Endothelial cell of umbilical vein (primary cell): ENCODE results near the gene PLG. TPM values are rescaled to one million over a fixed set of nuclear protein-coding genes. Genes with fewer than 3 reads are reported as not detected.

ENCODE experiments used
- BruUV-seq: library from RNA; stranded (reverse); fragments of 400-500 nt; replicated peaks from 2 replicates; lab custom pipeline; 2021; lab: Mats Ljungman, UMichigan
- CTCF ChIA-PET: fragments of 300-600, 350-600 bp; sonication (Branson Sonifier 250); formaldehyde crosslinking; loops from one replicate; lab custom pipeline; 2021; ENCODE audit warnings: antibody characterized with exemption, inconsistent platforms; lab: Charles Lee
- POLR2A ChIA-PET: fragments of 300-600, 350-600 bp; sonication (Branson Sonifier 250); formaldehyde crosslinking; loops from one replicate; lab custom pipeline; 2021; ENCODE audit warnings: antibody characterized with exemption, inconsistent platforms; lab: Charles Lee
- DNase-seq: peaks from one replicate; pipeline ENCODE4 v3.0.0-alpha.2; 2011; ENCODE audit warnings: low read depth, low spot score
- FAIRE-seq: peaks from 2 replicates; lab custom pipeline; 2011; peaks lifted over from hg19 to GRCh38; lab: Jason Lieb, UNC
- H2AFZ ChIP-seq: 2 replicates; pipeline ENCODE4 v1.6.0; 2012; ENCODE audit warnings: low read depth, low read length, control low read depth, inconsistent platforms
- H3K27ac ChIP-seq: 2 replicates; pipeline ENCODE4 v1.5.1; 2011; ENCODE audit warnings: low read depth, mild to moderate bottlenecking, control low read depth, low read length, moderate library complexity; ENCODE audit not compliant: insufficient read depth
- H3K27me3 ChIP-seq, 2 experiments: 2 replicates each; pipeline versions ENCODE4 v1.6.0 to v1.6.1; 2011; ENCODE audit warnings: low read length in 2 of 2, mixed read lengths in 1 of 2; ENCODE audit not compliant: control insufficient read depth in 2 of 2, insufficient read depth in 2 of 2
- H3K36me3 ChIP-seq, 2 experiments: 2 replicates in 1 of 2; 3 replicates in 1 of 2; pipeline ENCODE4 v1.5.1; 2011; ENCODE audit warnings: low read length in 2 of 2, mild to moderate bottlenecking in 1 of 2, moderate library complexity in 1 of 2; ENCODE audit not compliant: control insufficient read depth in 2 of 2, insufficient read depth in 2 of 2; ENCODE audit errors: extremely low read depth in 1 of 2
- H3K4me1 ChIP-seq: 3 replicates; pipeline ENCODE4 v1.5.1; 2011; ENCODE audit warnings: mild to moderate bottlenecking, low read length; ENCODE audit not compliant: control insufficient read depth, insufficient read depth; ENCODE audit errors: extremely low read depth
- H3K4me2 ChIP-seq: 2 replicates; pipeline ENCODE4 v1.6.1; 2011; ENCODE audit warnings: low read length, control low read depth, mixed read lengths; ENCODE audit not compliant: insufficient read depth
- H3K4me3 ChIP-seq, 3 experiments: fragments of 200-600 bp in 1 of 3; sonication (generic), shearing (Covaris generic) in 1 of 3; replicated peaks in 1 of 3; 2 replicates each; pipeline ENCODE4 v1.5.1; 2011 to 2016; ENCODE audit warnings: control low read depth in 3 of 3, low read length in 3 of 3, mild to moderate bottlenecking in 2 of 3, inconsistent platforms in 1 of 3, low read depth in 1 of 3, moderate library complexity in 1 of 3; ENCODE audit not compliant: insufficient read depth in 1 of 3
- H3K79me2 ChIP-seq: 2 replicates; pipeline ENCODE4 v1.6.0; 2012; ENCODE audit warnings: low read length, inconsistent platforms; ENCODE audit not compliant: control insufficient read depth, insufficient read depth
- H3K9ac ChIP-seq: replicated peaks from 2 replicates; pipeline ENCODE3; 2011; ENCODE audit warnings: low read length, control low read depth; ENCODE audit not compliant: insufficient read depth; ENCODE audit errors: extremely low read depth
- H3K9me1 ChIP-seq: replicated peaks from 3 replicates; pipeline ENCODE4 v1.6.0; 2011; ENCODE audit warnings: mild to moderate bottlenecking, low read length; ENCODE audit not compliant: control insufficient read depth, insufficient read depth; ENCODE audit errors: extremely low read depth
- H3K9me3 ChIP-seq: replicated peaks from 2 replicates; pipeline ENCODE4 v1.5.1; 2012; ENCODE audit warnings: low read length, inconsistent platforms; ENCODE audit not compliant: control insufficient read depth, insufficient read depth
- H4K20me1 ChIP-seq: replicated peaks from 2 replicates; pipeline ENCODE3; 2011; ENCODE audit warnings: mild to moderate bottlenecking, low read length; ENCODE audit not compliant: control insufficient read depth, insufficient read depth; ENCODE audit errors: extremely low read depth
- EZH2 ChIP-seq: IDR thresholded peaks from 2 replicates; pipeline ENCODE4 v1.6.1; 2012; ENCODE audit warnings: borderline replicate concordance, low read depth, mild to moderate bottlenecking, moderate library complexity, low read length, inconsistent platforms; ENCODE audit not compliant: severe bottlenecking
- FOS ChIP-seq: IDR thresholded peaks from 2 replicates; pipeline ENCODE4 v1.6.1; 2011; ENCODE audit warnings: mild to moderate bottlenecking, low read length, moderate library complexity, borderline replicate concordance; ENCODE audit not compliant: insufficient read depth
- GATA2 ChIP-seq: IDR thresholded peaks from 2 replicates; pipeline ENCODE4 v1.7.0; 2011; ENCODE audit warnings: low read depth, mild to moderate bottlenecking, moderate library complexity, mixed read lengths, low read length; ENCODE audit not compliant: insufficient read length, insufficient read depth
- JUN ChIP-seq: IDR thresholded peaks from 2 replicates; pipeline ENCODE4 v1.6.1; 2011; ENCODE audit warnings: borderline replicate concordance, low read depth; ENCODE audit not compliant: insufficient read length, insufficient read depth
- MYC ChIP-seq: IDR thresholded peaks from one replicate; pipeline ENCODE4 v1.6.1; 2011; ENCODE audit warnings: mild to moderate bottlenecking, low read depth, low read length
- POLR2A ChIP-seq: IDR thresholded peaks from 2 replicates; pipeline ENCODE4 v1.6.1; 2012; ENCODE audit warnings: low read depth, mild to moderate bottlenecking, control low read depth, low read length
- POLR2AphosphoS5 ChIP-seq: IDR thresholded peaks from 2 replicates; pipeline ENCODE4 v1.6.1; 2012; ENCODE audit warnings: low read depth, mild to moderate bottlenecking, control low read depth, low read length, moderate library complexity; ENCODE audit not compliant: insufficient read depth
- dilution Hi-C: fragments of 300-500 bp; cut with MboI; formaldehyde crosslinking; loops from one replicate; pipeline ENCODE4 v1.15.0; 2019; ENCODE audit warnings: low sequenced_read_pairs; ENCODE audit not compliant: extremely low pct_ligation_motif_present
- intact Hi-C: fragments of 100-400 bp; cut with micrococcal nuclease; formaldehyde crosslinking; loops from one replicate; pipeline ENCODE4 v1.10.0; 2022
- polyA plus RNA-seq, 4 experiments: library from polyadenylated mRNA; depleted of rRNA in 3 of 4; stranded (reverse) in 3 of 4; unstranded in 1 of 4; fragments of >200 nt; gene quantifications; 2 replicates each; pipeline versions ENCODE4 v1.2.1 to v1.2.3, GENCODE V29; 2011 to 2012; ENCODE audit warnings: missing spikeins in 1 of 4
- total RNA-seq: library from RNA; stranded (reverse); gene quantifications from 2 replicates; pipeline ENCODE4 v1.2.3, GENCODE V29; 2021
- TF ChIP-seq, protein P1 (sequence below), 2 donors: IDR thresholded peaks; 1 replicate in 1 of 2; 2 replicates in 1 of 2; pipeline ENCODE4 v1.5.1; 2011; ENCODE audit warnings: low read length in 2 of 2, mild to moderate bottlenecking in 2 of 2, moderate library complexity in 2 of 2, control low read depth in 1 of 2, inconsistent platforms in 1 of 2, low read depth in 1 of 2; ENCODE audit not compliant: insufficient read depth in 1 of 2; ENCODE audit errors: extremely low read depth in 1 of 2
- TF ChIP-seq, protein P2 (sequence below): IDR thresholded peaks from 2 replicates; pipeline ENCODE4 v1.6.1; 2011; ENCODE audit not compliant: insufficient read depth, insufficient read length

The PLG gene
- total and polyA plus RNA-seq, 2 donors (not counting 3 experiments of a cell fraction or from before 2014, with no cell fraction given), result not detected

- TF ChIP-seq POLR2A (no peak), POLR2AphosphoS5 (no peak), MYC (no peak), EZH2 (no peak), GATA2 (no peak), FOS (no peak), JUN (no peak)
- TF ChIP-seq, protein P1, sequence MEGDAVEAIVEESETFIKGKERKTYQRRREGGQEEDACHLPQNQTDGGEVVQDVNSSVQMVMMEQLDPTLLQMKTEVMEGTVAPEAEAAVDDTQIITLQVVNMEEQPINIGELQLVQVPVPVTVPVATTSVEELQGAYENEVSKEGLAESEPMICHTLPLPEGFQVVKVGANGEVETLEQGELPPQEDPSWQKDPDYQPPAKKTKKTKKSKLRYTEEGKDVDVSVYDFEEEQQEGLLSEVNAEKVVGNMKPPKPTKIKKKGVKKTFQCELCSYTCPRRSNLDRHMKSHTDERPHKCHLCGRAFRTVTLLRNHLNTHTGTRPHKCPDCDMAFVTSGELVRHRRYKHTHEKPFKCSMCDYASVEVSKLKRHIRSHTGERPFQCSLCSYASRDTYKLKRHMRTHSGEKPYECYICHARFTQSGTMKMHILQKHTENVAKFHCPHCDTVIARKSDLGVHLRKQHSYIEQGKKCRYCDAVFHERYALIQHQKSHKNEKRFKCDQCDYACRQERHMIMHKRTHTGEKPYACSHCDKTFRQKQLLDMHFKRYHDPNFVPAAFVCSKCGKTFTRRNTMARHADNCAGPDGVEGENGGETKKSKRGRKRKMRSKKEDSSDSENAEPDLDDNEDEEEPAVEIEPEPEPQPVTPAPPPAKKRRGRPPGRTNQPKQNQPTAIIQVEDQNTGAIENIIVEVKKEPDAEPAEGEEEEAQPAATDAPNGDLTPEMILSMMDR (IDR thresholded peaks at IDR 0.05; ENCODE audit: extremely low read depth in 1 of 2, insufficient read depth in 1 of 2, low read depth in 1 of 2, low read length in 2 of 2), result no peak
- TF ChIP-seq, protein P2, sequence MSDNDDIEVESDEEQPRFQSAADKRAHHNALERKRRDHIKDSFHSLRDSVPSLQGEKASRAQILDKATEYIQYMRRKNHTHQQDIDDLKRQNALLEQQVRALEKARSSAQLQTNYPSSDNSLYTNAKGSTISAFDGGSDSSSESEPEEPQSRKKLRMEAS, result no peak
- intact Hi-C loops, result no loop called here
- ChIA-PET POLR2A (no interaction called here), CTCF (interaction anchor here (6.5 kb wide), 1 partner anchor 245 kb away, joined by 55 read pairs; no protein-coding TSS in a partner anchor)
- Histone ChIP-seq H3K36me3 (no peaks in the 10 kb centered on the region), H3K4me1 (no peaks in the 10 kb centered on the region), H3K27ac (no peak overlapping the region), H4K20me1 (no peaks in the 10 kb centered on the region), H3K9me1 (no peaks in the 10 kb centered on the region), H3K27me3 (no peaks in the 10 kb centered on the region), H3K4me2 (no peak overlapping the region), H3K4me3 (no peak overlapping the region), H3K79me2 (no peaks in the 10 kb centered on the region), H3K9ac (no peak overlapping the region), H3K9me3 (no peaks in the 10 kb centered on the region), H2AFZ (no peak overlapping the region)
- no peak for FAIRE-seq
- no TSS peak for BruUV-seq
- dilution Hi-C loops, result no loop called here
- DNase-seq, result no peak
Measured at GRCh38 chr6:160764847-160765246, 62.8 kb downstream of the PLG start.
